H1 (cell line): Measurements from ENCODE around the gene GSK3B. TPM values are rescaled to one million over a fixed set of nuclear protein-coding genes. Genes with fewer than 3 reads are reported as not detected.

Experiments used
- HDAC2 ChIP-seq, 2 experiments: fragments of 300-600 bp in 1 of 2; sonication (generic) in 1 of 2; IDR thresholded peaks; 2 replicates each; pipeline ENCODE4 v1.6.1; 2011 to 2012; ENCODE audit warnings: low read depth in 2 of 2, low read length in 2 of 2, mild to moderate bottlenecking in 2 of 2, moderate library complexity in 2 of 2, borderline replicate concordance in 1 of 2, inconsistent platforms in 1 of 2
- JUND ChIP-seq: IDR thresholded peaks from 2 replicates; pipeline ENCODE4 v1.6.1; 2011; ENCODE audit warnings: mild to moderate bottlenecking, improper control_type of control experiment, low read length
- PHF8 ChIP-seq: fragments of 200-600 bp; sonication (generic); conservative IDR thresholded peaks from 2 replicates; pipeline ENCODE4 v1.7.1; 2012; ENCODE audit warnings: low read depth, mild to moderate bottlenecking, inconsistent platforms, low read length, moderate library complexity
- RBBP5 ChIP-seq: IDR thresholded peaks from 2 replicates; pipeline ENCODE4 v1.7.1; 2012; ENCODE audit warnings: low read depth, mild to moderate bottlenecking, inconsistent platforms, low read length, moderate library complexity, borderline replicate concordance
- USF2 ChIP-seq: IDR thresholded peaks from 2 replicates; pipeline ENCODE4 v1.6.1; 2011; ENCODE audit warnings: low read length, improper control_type of control experiment
- polyA plus RNA-seq, 7 experiments: library from polyadenylated mRNA; depleted of rRNA in 3 of 7; stranded (reverse) in 5 of 7; unstranded in 2 of 7; fragments of >200 nt in 5 of 7; fragments of 200-250 nt in 2 of 7; gene quantifications; 1 replicate in 5 of 7; 2 replicates in 1 of 7; 4 replicates in 1 of 7; pipeline versions ENCODE4 v1.2.1 to v1.2.3, GENCODE V29; 2011 to 2013; ENCODE audit warnings: missing spikeins in 2 of 7, mixed read lengths in 2 of 7
- total RNA-seq: library from RNA; stranded (reverse); fragmentation: NEBNext Ultra II Directional; extraction: Animal tissue kit (Norgen Biotek cat#: 25700); gene quantifications from 2 replicates; pipeline ENCODE4 v1.2.1, GENCODE V29; 2021

The GSK3B gene
- total and polyA plus RNA-seq, 2 of the 8 experiments (the other 6 are each of a cell fraction or from before 2014, with no cell fraction given) = 24.2 to 50.7 TPM

GRCh38 chr3:119880966-119881365 is 213.3 kb downstream of the GSK3B start (continued):
- TF ChIP-seq USF2 (no peak), JUND (no peak), HDAC2 (IDR thresholded peaks at IDR 0.05; ENCODE audit: borderline replicate concordance in 1 of 2, low read depth in 2 of 2, low read length in 2 of 2) (no peak), PHF8 (no peak), RBBP5 (no peak)
